ENCODE data around the gene CNTNAP2.

CNTNAP2 gene

GRCh38 chr7:148079206-148080080 lies 1962.8 kb downstream of the CNTNAP2 start:
- DNase-seq = no peak

DNA sequence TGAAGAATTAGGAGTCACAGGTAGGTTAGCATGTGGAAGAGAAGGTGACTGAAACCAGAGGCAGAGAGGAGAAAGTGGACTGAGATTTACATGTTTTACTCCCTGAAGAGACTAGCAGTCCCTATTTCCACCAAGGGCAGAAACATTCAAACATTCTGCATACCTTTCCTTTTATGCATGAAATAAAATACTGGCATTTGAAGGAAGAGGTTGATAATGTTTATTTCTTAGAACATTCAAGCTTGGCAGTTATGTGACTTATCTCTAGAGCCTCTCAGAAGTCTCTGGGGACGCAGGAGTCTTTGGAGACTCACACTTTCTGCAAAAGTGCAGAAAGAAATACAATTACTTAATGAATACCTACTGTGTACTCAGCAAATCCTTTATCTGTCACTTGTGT lies 1966.8 kb downstream of the CNTNAP2 start:
- no peak for DNase-seq

GRCh38 chr7:148084138-148084537 lies 1967.5 kb downstream of the CNTNAP2 start:
- DNase-seq = peak; percentile 76

GRCh38 chr7:148091882-148092281 lies 1975.3 kb downstream of the CNTNAP2 start:
- DNase-seq = no peak

DNA sequence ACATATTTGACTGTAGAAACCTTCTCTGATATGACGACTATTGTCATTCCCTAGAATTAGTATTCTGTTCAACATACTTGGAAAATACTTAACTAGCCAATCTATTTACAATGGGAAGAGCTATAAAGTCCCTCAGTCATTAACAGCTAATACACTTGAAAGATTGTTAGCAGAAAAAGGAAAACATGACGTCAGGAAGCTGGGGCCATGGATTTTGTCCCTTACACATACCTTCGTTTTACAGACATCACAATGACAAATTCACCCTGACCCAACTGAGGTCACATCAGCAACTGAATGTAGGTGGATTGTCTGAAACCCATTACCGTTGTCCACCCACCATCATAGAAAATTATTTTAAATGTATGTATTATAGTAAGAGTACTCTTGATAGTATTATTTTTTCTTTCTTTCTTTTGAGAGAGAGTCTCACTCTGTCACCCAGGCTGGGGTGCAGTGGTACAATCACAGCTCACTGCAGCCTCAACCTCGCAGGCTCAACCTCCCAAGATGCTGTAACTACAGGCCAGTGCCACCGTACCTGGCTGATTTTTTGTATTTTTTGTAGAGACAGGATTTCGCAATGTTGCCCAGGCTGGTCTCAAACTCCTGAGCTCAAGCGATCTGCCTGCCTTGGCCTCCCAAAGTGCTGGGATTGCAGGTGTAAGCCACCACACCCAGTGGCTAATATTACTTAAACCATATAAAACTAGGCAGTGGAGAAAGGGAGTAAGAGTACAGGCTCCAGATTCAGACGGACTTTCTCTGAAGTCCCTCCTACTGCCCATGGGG lies 1977.0 kb downstream of the CNTNAP2 start:
- DNase-seq = no peak

DNA sequence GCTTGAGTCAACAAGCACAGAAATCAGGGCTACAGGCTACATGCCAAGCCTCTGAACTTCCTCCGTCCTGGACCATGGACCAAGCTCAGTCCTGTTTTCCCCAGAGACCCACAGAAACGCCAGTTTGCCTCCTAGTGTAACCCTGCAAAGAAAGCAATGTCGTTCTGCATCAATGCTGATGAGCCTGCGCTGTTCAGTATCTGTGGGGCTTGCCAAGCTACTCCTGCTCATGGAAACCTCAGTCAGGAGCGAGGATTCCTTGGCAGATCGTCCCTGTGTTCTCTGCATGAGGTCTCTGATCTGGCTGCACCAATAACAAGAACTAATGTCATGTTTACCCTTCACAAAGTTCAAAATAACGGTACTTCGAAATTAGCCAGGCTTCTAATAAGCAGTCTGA lies 1978.5 kb downstream of the CNTNAP2 start:
- DNase-seq = no peak

GRCh38 chr7:148104136-148104716 lies 1987.6 kb downstream of the CNTNAP2 start:
- no peak for DNase-seq

DNA sequence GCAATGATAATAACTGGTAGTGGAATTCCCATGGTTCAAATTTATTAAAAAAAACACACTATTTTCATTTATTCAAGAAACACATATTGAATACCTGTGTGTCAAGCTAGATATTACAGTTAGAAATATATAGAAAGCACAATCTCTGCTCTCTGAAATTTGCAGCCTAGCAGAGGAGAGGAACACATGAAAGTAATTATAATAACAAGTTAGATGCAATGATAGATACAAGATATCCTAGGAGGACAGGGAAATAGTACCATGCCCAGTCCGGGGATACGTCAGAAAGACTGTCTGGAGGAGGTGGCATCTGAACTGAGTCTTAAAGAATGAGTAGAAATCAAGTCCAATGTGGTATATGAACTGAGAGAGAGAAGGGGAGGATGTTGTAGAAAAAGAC lies 1988.3 kb downstream of the CNTNAP2 start:
- no peak for DNase-seq

- DNase-seq = no peak
Measured at GRCh38 chr7:148105853-148106252, 1989.3 kb downstream of the CNTNAP2 start.

GRCh38 chr7:148107443-148108127 lies 1991.0 kb downstream of the CNTNAP2 start:
- no peak for DNase-seq

GRCh38 chr7:148108381-148108780 lies 1991.8 kb downstream of the CNTNAP2 start:
- no peak for DNase-seq

- DNase-seq = no peak
Measured at GRCh38 chr7:148110097-148110868, 1993.7 kb downstream of the CNTNAP2 start.

DNA sequence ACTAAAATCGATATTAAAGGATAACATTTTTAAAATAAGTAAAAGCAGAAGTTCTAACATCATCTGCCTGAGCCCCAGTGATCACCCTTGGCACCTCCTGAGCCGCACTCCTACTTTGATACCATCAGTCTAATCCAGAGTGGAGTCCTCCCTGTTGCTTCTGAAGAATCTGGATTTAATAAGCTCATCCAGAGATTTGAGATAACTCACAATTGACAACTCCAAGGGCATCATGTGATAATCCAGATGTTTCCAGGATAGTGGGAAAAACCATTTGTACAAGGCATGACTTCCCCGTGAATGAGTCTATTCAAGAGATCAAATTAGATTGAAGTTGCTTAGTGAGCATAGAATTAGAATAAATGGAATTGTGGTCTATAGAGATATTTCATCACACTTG lies 1998.2 kb downstream of the CNTNAP2 start:
- no peak for DNase-seq

DNA sequence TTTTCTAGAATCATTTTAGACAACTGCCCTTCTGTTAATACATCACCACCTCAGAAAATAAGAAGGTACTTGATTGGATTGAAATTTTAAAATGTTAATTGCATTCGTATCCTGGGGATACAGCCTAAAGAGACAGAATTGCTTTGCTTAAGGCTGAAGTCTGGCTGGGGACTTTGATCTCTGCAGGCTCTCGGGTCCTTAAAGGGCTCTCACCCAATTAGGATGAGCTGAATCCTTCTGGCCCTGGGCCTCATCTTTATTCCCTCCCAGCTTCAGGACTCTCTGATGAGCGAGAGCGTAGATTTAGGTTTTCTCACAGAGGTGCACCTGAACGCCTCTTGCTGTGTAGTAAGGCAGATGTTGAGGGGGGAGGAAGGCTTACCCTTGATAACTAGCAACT lies 1998.7 kb downstream of the CNTNAP2 start:
- DNase-seq = no peak

GRCh38 chr7:148116195-148116594 lies 1999.6 kb downstream of the CNTNAP2 start:
- DNase-seq = no peak

DNA sequence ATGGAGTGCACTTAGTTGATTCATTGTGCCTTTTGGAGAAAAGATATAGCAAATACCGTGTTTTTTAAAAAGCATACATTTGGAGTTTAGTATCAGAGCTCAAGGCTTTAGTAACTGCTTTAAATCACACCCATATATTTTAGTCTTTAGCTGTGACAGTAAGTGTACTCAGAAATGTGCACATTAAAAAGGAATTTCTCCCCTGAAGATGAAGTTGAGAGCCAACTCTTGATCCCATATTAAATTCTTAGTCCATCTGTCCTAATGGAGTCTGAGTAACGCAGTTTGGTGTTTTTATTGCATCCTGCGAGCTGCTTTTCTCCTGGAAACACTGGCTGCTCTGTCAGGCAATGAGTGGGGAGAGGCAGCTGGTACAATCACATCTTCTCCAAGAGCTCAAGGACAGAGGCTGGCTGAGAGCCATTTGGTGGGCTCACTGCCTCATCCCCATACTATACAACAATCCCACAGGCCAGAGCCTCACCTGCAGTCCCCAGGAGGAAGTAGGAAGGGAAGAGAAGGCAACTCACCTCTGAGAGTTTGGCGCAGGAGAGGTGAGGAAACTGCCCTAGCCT lies 2000.3 kb downstream of the CNTNAP2 start:
- DNase-seq = no peak

- no peak for DNase-seq
Measured at GRCh38 chr7:148118371-148118770, 2001.8 kb downstream of the CNTNAP2 start.

DNA sequence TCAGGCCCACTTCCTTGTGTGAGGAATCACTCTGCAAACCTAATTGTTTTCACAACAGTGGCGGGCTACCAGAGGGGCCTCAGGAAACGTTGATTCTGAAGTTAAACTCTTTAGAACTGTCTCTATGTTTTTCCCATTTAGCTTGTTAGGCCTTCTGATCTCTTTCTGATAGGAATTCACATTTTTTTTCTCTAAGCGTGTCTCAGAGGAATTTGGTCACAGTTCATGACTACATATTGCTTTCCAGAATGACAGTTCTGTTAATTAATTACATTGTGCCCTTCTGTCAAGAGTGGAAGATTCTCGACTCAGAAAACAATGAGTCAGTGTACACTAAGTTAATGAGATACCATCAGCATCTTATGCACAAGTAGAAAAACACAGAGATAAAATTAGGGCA lies 2004.8 kb downstream of the CNTNAP2 start:
- DNase-seq = no peak

- no peak for DNase-seq
Measured at GRCh38 chr7:148121847-148122246, 2005.2 kb downstream of the CNTNAP2 start.

DNA sequence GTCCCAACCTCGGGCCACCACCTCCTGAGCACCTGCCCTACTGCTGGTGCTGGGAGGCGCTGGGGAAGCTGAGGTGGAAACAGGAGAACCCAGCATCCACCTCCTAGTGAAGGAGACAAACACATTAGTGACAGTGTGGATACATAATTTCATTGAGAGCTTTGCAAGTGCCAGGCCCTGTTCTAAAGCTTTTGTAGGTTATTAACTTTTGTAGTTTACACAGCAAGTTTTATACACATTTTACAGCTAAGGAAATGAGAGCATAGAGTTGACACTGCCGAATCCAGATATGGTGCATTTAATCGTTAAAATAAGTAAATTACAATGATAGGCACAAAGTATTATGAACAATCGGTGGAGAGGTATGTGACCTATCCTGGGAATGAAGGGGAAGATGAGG lies 2007.9 kb downstream of the CNTNAP2 start:
- no peak for DNase-seq

DNA sequence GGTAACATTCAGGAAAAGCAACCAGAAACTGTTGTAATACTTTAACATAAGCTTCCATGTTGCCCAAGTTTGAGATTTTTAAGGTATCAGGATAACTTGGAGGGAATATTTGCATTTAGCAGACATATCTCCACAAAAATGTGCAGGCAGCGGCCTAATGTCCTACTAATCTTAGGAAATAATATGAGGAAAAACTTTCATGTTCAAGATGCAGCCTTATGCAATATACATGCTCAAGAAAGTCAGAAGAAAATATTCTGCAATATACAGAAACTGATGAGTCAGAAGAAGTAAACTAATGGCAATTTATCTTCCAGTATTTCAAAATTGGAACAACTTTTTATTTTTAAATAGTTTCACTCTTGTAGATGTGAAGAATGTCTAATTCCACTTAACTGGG lies 2010.8 kb downstream of the CNTNAP2 start:
- no peak for DNase-seq

DNA sequence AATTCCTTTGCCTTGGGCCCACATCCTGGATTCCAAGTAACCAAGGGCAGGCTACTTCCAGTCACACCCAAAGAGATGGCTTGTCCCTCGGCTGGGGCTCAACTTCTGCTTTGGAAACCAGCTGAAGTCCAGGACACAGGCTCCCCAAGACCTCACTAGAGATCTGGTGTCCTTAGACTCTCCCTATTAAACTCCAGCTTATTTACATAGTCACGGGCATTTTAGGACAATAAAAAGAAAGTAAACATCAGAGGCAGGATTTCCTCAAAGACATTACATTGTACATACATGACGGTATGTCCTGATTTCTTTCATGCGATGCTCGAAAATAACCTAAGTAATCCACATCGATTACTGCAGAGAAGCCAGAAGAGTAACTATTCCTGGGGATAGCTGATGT lies 2012.4 kb downstream of the CNTNAP2 start:
- no peak for DNase-seq

Data from right forelimb (tissue), 1 donor.